CD14-positive monocyte (primary cell): ENCODE measurements around the gene PSORS1C1. TPM values are rescaled to one million over a fixed set of nuclear protein-coding genes. Genes with fewer than 3 reads are reported as not detected.

ENCODE experiments used
- DNase-seq, 3 donors: peaks; one replicate each; pipeline ENCODE4 v3.0.0-alpha.2; 2011 to 2022
- H2AFZ ChIP-seq: 2 replicates; pipeline ENCODE4 v1.6.0; 2012; ENCODE audit warnings: mild to moderate bottlenecking, low read depth, low read length, inconsistent platforms; ENCODE audit not compliant: insufficient read depth, poor library complexity, severe bottlenecking
- H3K27ac ChIP-seq, 2 donors: 1 replicate in 1 of 2; 2 replicates in 1 of 2; pipeline ENCODE4 v1.5.1; 2012 to 2013; ENCODE audit warnings: low read length in 2 of 2, control low read depth in 1 of 2, inconsistent platforms in 1 of 2, low read depth in 1 of 2, mild to moderate bottlenecking in 1 of 2
- H3K27me3 ChIP-seq, 2 donors: one replicate each; pipeline versions ENCODE4 v1.6.0 to v1.6.1; 2011 to 2013; ENCODE audit warnings: low read length in 2 of 2; ENCODE audit not compliant: control insufficient read depth in 2 of 2, insufficient read depth in 2 of 2
- H3K36me3 ChIP-seq, 2 donors: replicated peaks in 1 of 2; 1 replicate in 1 of 2; 2 replicates in 1 of 2; pipeline versions ENCODE4 v1.5.1 to v1.6.1; 2012 to 2013; ENCODE audit warnings: low read length in 2 of 2, control low read depth in 1 of 2, inconsistent platforms in 1 of 2, mild to moderate bottlenecking in 1 of 2; ENCODE audit not compliant: insufficient read depth in 2 of 2, control insufficient read depth in 1 of 2
- H3K4me1 ChIP-seq, 2 donors: 1 replicate in 1 of 2; 2 replicates in 1 of 2; pipeline versions ENCODE4 v1.5.1 to v1.6.1; 2012 to 2013; ENCODE audit warnings: low read length in 2 of 2, control low read depth in 1 of 2, inconsistent platforms in 1 of 2, mild to moderate bottlenecking in 1 of 2, moderate library complexity in 1 of 2; ENCODE audit not compliant: insufficient read depth in 2 of 2, control insufficient read depth in 1 of 2
- H3K4me2 ChIP-seq: replicated peaks from 2 replicates; pipeline ENCODE3; 2012; ENCODE audit warnings: low read length, moderate library complexity, mild to moderate bottlenecking; ENCODE audit not compliant: poor library complexity, severe bottlenecking; ENCODE audit errors: extremely low read depth
- H3K4me3 ChIP-seq, 3 experiments: fragments of 200-600 bp in 1 of 3; sonication (generic) in 1 of 3; replicated peaks in 1 of 3; 1 replicate in 2 of 3; 2 replicates in 1 of 3; pipeline ENCODE4 v1.5.1; 2011 to 2013; ENCODE audit warnings: low read length in 3 of 3, mild to moderate bottlenecking in 3 of 3, control low read depth in 2 of 3, low read depth in 2 of 3, inconsistent platforms in 1 of 3, moderate library complexity in 1 of 3
- H3K79me2 ChIP-seq: 2 replicates; pipeline ENCODE4 v1.6.0; 2012; ENCODE audit warnings: mild to moderate bottlenecking, control low read depth, inconsistent platforms, low read length, moderate library complexity; ENCODE audit not compliant: insufficient read depth
- H3K9ac ChIP-seq: 2 replicates; pipeline ENCODE4 v1.6.0; 2017; ENCODE audit warnings: low read length, mild to moderate bottlenecking; ENCODE audit not compliant: insufficient read depth, poor library complexity, severe bottlenecking
- H3K9me3 ChIP-seq, 2 donors: replicated peaks in 1 of 2; 1 replicate in 1 of 2; 2 replicates in 1 of 2; pipeline versions ENCODE4 v1.5.1 to v1.6.1; 2012 to 2013; ENCODE audit warnings: low read length in 2 of 2, control low read depth in 1 of 2; ENCODE audit not compliant: control insufficient read depth in 1 of 2, insufficient read depth in 1 of 2
- H4K20me1 ChIP-seq: 2 replicates; pipeline ENCODE4 v1.6.0; 2012; ENCODE audit warnings: mild to moderate bottlenecking, low read length, control low read depth, moderate library complexity; ENCODE audit not compliant: insufficient read depth
- H3K27ac Mint-ChIP-seq, 7 donors: one replicate each; pipeline ENCODE4 v1.8.0; 2020; ENCODE audit warnings: mild to moderate bottlenecking in 7 of 7, mixed read lengths in 7 of 7, moderate library complexity in 6 of 7, inconsistent platforms in 2 of 7
- H3K27me3 Mint-ChIP-seq, 3 donors: one replicate each; pipeline ENCODE4 v1.8.0; 2021 to 2022; ENCODE audit warnings: low read depth in 3 of 3, mild to moderate bottlenecking in 3 of 3, mixed read lengths in 3 of 3, moderate library complexity in 3 of 3, inconsistent platforms in 1 of 3
- H3K36me3 Mint-ChIP-seq, 2 donors: one replicate each; pipeline ENCODE4 v1.8.0; 2020; ENCODE audit warnings: mixed read lengths in 2 of 2, inconsistent platforms in 1 of 2, mild to moderate bottlenecking in 1 of 2
- H3K4me1 Mint-ChIP-seq: one replicate; pipeline ENCODE4 v1.8.0; 2020; ENCODE audit warnings: mild to moderate bottlenecking, mixed read lengths
- H3K4me3 Mint-ChIP-seq, 2 donors: one replicate each; pipeline ENCODE4 v1.8.0; 2020; ENCODE audit warnings: mild to moderate bottlenecking in 2 of 2, mixed read lengths in 2 of 2, moderate library complexity in 1 of 2
- H3K9me3 Mint-ChIP-seq, 7 donors: one replicate each; pipeline ENCODE4 v1.8.0; 2020 to 2022; ENCODE audit warnings: mixed read lengths in 7 of 7, mild to moderate bottlenecking in 6 of 7, moderate library complexity in 6 of 7, inconsistent platforms in 2 of 7
- WGBS: methylation state at CpG from one replicate; pipeline ENCODE4 v1.1.5; 2013; ENCODE audit warnings: missing lambda C conversion rate; ENCODE audit not compliant: insufficient coverage; 5-methylcytosine and 5-hydroxymethylcytosine counted together
- intact Hi-C, 2 donors: fragments of 100-400 bp; cut with micrococcal nuclease; formaldehyde crosslinking; loops; one replicate each; pipeline versions ENCODE4 v1.15.0 to v1.15.1; 2023
- polyA plus RNA-seq, 3 donors: library from polyadenylated mRNA; depleted of rRNA in 1 of 3; unstranded in 2 of 3; stranded (reverse) in 1 of 3; fragments of 300-500 nt in 2 of 3; fragments of >200 nt in 1 of 3; fragmentation: Illumina TruSeq in 2 of 3; gene quantifications; 1 replicate in 2 of 3; 2 replicates in 1 of 3; pipeline ENCODE4 v1.2.3, GENCODE V29; 2012 to 2021
- TF ChIP-seq, protein P1 (sequence below): fragments of 200-600 bp; IDR thresholded peaks from one replicate; pipeline ENCODE4 v1.8.0; 2022; ENCODE audit warnings: antibody characterized with exemption, mild to moderate bottlenecking

The PSORS1C1 gene
- polyA plus RNA-seq, 3 donors = not detected

DNA sequence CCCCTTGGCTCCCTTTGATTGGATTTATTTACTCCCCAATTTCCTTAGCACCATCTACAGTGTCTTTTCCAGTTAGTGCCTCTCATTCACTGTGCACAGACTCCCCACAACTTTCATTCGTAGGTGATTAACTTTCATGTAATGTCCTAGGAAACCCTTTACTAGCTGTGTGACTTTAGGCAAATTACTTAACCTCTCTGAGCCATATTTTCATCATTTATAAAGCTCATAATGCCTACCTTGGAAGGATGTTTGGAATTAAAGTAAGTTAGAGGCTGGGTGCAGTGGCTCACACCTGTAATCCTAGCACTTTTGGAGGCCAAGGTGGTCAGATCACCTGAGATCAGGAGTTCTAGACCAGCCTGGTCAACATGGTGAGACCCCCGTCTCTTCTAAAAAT is 22.4 kb upstream of the PSORS1C1 start:
- Mint-ChIP-seq H3K36me3 (peaks cover 0 to 2% of the 10 kb centered on the region in 2 donors), H3K4me3 (no peak overlapping the region), H3K9me3 (peaks cover 0 to 3% (median 0%) of the 10 kb centered on the region in 7 donors), H3K4me1 (peaks cover 41% of the 10 kb centered on the region), H3K27me3 (peaks cover 1 to 3% (median 1%) of the 10 kb centered on the region in 3 donors), H3K27ac (no peak overlapping the region)
- Histone ChIP-seq H3K4me1 (peaks cover 25 to 41% of the 10 kb centered on the region in 2 donors), H3K9ac (no peak overlapping the region), H3K27me3 (no peaks in the 10 kb centered on the region), H3K9me3 (no peaks in the 10 kb centered on the region), H3K27ac (no peak overlapping the region), H3K36me3 (no peaks in the 10 kb centered on the region), H3K4me2 (no peak overlapping the region), H4K20me1 (no peaks in the 10 kb centered on the region), H3K4me3 (no peak overlapping the region), H3K79me2 (no peaks in the 10 kb centered on the region), H2AFZ (no peak overlapping the region)
- TF ChIP-seq, protein P1, sequence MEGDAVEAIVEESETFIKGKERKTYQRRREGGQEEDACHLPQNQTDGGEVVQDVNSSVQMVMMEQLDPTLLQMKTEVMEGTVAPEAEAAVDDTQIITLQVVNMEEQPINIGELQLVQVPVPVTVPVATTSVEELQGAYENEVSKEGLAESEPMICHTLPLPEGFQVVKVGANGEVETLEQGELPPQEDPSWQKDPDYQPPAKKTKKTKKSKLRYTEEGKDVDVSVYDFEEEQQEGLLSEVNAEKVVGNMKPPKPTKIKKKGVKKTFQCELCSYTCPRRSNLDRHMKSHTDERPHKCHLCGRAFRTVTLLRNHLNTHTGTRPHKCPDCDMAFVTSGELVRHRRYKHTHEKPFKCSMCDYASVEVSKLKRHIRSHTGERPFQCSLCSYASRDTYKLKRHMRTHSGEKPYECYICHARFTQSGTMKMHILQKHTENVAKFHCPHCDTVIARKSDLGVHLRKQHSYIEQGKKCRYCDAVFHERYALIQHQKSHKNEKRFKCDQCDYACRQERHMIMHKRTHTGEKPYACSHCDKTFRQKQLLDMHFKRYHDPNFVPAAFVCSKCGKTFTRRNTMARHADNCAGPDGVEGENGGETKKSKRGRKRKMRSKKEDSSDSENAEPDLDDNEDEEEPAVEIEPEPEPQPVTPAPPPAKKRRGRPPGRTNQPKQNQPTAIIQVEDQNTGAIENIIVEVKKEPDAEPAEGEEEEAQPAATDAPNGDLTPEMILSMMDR = no peak
- intact Hi-C loops = no loop called here
- WGBS = 100% methylated on average over 2 of the region's 2 CpGs
- DNase-seq = no peak

DNA sequence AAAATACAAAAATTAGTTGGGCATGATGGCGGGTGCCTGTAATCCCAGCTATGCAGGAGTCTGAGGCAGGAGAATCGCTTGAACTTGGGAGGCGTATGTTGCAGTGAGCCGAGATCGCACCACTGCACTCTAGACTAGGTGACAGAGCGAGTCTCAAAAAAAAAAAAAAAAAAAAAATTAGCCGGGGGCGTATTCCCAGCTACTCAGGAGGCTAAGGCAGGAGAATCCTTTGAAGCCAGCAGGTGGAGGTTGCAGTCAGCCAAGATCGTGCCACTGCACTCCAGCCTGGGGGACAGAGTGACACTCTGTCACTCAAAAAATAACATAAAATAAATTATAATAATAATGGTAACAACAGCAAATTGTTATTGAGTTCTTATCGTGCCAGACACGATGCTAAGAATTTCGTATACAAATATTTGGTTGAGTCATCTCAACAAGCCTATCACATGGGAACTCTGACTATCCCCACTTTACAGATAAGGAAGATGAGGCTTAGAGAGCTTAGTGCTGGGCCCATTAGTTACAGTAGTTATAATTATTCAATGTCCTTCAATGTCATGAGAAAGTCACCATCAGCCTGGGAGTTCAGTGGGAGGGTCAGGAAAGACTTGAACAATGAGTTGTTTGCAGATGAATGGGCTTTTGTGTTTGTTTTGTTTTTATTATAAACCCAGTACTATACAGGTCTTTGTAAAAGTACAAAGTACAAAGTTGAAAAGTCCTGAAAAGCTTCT is 21.7 kb upstream of the PSORS1C1 start:
- intact Hi-C loops = no loop called here
- no peak overlapping the region for H3K27ac Mint-ChIP-seq

More for the DNA sequence above, 21.7 kb upstream of the PSORS1C1 start:
- H3K4me3 ChIP-seq = no peak overlapping the region
- Mint-ChIP-seq H3K4me1 (peaks cover 41% of the 10 kb centered on the region), H3K4me3 (no peak overlapping the region), H3K27me3 (peaks cover 0 to 3% (median 1%) of the 10 kb centered on the region in 3 donors), H3K9me3 (peaks cover 0 to 3% (median 0%) of the 10 kb centered on the region in 7 donors), H3K36me3 (peaks cover 0 to 2% of the 10 kb centered on the region in 2 donors)
- peaks cover 25 to 35% of the 10 kb centered on the region in 2 donors for H3K4me1 ChIP-seq
- WGBS = no CpG with 5 or more reads among the region's 12 CpGs
- no peaks in the 10 kb centered on the region for H3K27me3 ChIP-seq
- H3K79me2 ChIP-seq = no peaks in the 10 kb centered on the region
- H3K36me3 ChIP-seq = no peaks in the 10 kb centered on the region
- TF ChIP-seq, protein P1 = no peak
- H3K27ac ChIP-seq = no peak overlapping the region
- no peak overlapping the region for H3K9ac ChIP-seq
- H4K20me1 ChIP-seq = no peaks in the 10 kb centered on the region
- H3K4me2 ChIP-seq = no peak overlapping the region
- no peaks in the 10 kb centered on the region for H3K9me3 ChIP-seq
- H2AFZ ChIP-seq = no peak overlapping the region
- no peak for DNase-seq
